Esophagus muscularis mucosa (tissue), 3 donors: Measurements from ENCODE around the gene ZEB2.

ENCODE experiments used
- POLR2A ChIP-seq: fragments of 450-650 bp; IDR thresholded peaks from one replicate; pipeline ENCODE4 v1.6.1; 2017; ENCODE audit warnings: antibody characterized with exemption, moderate library complexity, mild to moderate bottlenecking, low read depth
- TF ChIP-seq, protein P1 (sequence below), 3 experiments: fragments of 200-600 bp in 2 of 3; fragments of 450-650 bp in 1 of 3; sonication (generic) in 2 of 3; IDR thresholded peaks; one replicate each; pipeline ENCODE4 v1.5.1; 2017 to 2019; ENCODE audit warnings: antibody characterized with exemption in 3 of 3, mild to moderate bottlenecking in 2 of 3, moderate library complexity in 1 of 3

DNA sequence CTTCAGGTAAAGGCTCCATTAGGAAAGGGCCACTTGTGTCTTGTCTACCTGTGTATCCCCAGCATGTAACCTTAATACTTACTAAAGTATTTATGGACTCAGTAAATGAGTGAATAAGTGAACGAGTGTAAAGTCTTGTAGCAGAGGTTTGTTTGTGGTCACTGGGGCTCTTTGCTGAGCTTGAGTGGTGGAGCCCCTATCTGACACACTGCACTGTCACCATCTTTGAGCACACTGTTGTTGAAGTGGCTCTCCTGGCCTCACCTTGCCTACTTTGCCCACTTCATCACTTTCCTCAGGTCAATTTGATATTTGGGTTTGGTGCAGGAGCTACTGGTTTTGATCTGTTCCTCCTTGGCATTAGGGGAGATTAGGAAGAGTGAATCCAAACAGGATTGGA lies 39.3 kb upstream of the ZEB2 start:
- TF ChIP-seq, protein P1, sequence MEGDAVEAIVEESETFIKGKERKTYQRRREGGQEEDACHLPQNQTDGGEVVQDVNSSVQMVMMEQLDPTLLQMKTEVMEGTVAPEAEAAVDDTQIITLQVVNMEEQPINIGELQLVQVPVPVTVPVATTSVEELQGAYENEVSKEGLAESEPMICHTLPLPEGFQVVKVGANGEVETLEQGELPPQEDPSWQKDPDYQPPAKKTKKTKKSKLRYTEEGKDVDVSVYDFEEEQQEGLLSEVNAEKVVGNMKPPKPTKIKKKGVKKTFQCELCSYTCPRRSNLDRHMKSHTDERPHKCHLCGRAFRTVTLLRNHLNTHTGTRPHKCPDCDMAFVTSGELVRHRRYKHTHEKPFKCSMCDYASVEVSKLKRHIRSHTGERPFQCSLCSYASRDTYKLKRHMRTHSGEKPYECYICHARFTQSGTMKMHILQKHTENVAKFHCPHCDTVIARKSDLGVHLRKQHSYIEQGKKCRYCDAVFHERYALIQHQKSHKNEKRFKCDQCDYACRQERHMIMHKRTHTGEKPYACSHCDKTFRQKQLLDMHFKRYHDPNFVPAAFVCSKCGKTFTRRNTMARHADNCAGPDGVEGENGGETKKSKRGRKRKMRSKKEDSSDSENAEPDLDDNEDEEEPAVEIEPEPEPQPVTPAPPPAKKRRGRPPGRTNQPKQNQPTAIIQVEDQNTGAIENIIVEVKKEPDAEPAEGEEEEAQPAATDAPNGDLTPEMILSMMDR (IDR thresholded peaks at IDR 0.05) = no peak
- no peak for TF ChIP-seq POLR2A
